Esophagus muscularis mucosa (tissue), 4 donors: ENCODE measurements around the gene STAT5B. TPM values are rescaled to one million over a fixed set of nuclear protein-coding genes. Genes with fewer than 3 reads are reported as not detected.

ENCODE experiments used
- DNase-seq: peaks from one replicate; pipeline ENCODE4 v3.0.0-alpha.2; 2017; ENCODE audit errors: extremely low spot score
- H3K27ac ChIP-seq, 4 donors: fragments of 200-600 bp; sonication (generic); replicated peaks in 1 of 4; 1 replicate in 3 of 4; 2 replicates in 1 of 4; pipeline ENCODE4 v1.5.1; 2016 to 2019; ENCODE audit warnings: mild to moderate bottlenecking in 1 of 4
- H3K27me3 ChIP-seq, 4 donors: fragments of 200-600 bp; sonication (generic); one replicate each; pipeline versions ENCODE4 v1.5.1 to v1.6.0; 2016 to 2019
- H3K36me3 ChIP-seq, 4 donors: fragments of 200-600 bp; sonication (generic); one replicate each; pipeline ENCODE4 v1.5.1; 2016 to 2019
- H3K4me1 ChIP-seq, 4 donors: fragments of 200-600 bp; sonication (generic); one replicate each; pipeline ENCODE4 v1.5.1; 2016 to 2019
- H3K4me3 ChIP-seq, 4 donors: fragments of 200-600 bp; sonication (generic); 1 replicate in 2 of 4; 2 replicates in 2 of 4; pipeline ENCODE4 v1.5.1; 2016 to 2019; ENCODE audit warnings: mild to moderate bottlenecking in 4 of 4, moderate library complexity in 1 of 4
- H3K9me3 ChIP-seq, 4 donors: fragments of 200-600 bp; sonication (generic); 1 replicate in 3 of 4; 2 replicates in 1 of 4; pipeline ENCODE4 v1.5.1; 2016 to 2019
- EP300 ChIP-seq: sonication (generic); formaldehyde crosslinking; IDR thresholded peaks from one replicate; pipeline ENCODE4 v1.6.1; 2017; ENCODE audit warnings: antibody characterized with exemption
- POLR2A ChIP-seq: fragments of 450-650 bp; IDR thresholded peaks from one replicate; pipeline ENCODE4 v1.6.1; 2017; ENCODE audit warnings: antibody characterized with exemption, moderate library complexity, mild to moderate bottlenecking, low read depth
- POLR2AphosphoS5 ChIP-seq, 2 donors: sonication (generic); formaldehyde crosslinking; IDR thresholded peaks; one replicate each; pipeline ENCODE4 v1.6.1; 2017; ENCODE audit warnings: antibody characterized with exemption in 2 of 2
- WGBS: methylation state at CpG from one replicate; pipeline ENCODE4 v1.1.5; 2018; 5-methylcytosine and 5-hydroxymethylcytosine counted together
- intact Hi-C: fragments of 100-400 bp; cut with DNase I; formaldehyde crosslinking; loops from one replicate; pipeline ENCODE4 v1.15.1; 2023
- total RNA-seq, 4 donors: library from RNA; depleted of rRNA; stranded (reverse); fragments of >200 nt; gene quantifications; one replicate each; pipeline versions ENCODE4 v1.1.0 to v1.2.1, GENCODE V29; 2016
- TF ChIP-seq, protein P1 (sequence below), 3 experiments: fragments of 200-600 bp in 2 of 3; fragments of 450-650 bp in 1 of 3; sonication (generic) in 2 of 3; IDR thresholded peaks; one replicate each; pipeline ENCODE4 v1.5.1; 2017 to 2019; ENCODE audit warnings: antibody characterized with exemption in 3 of 3, mild to moderate bottlenecking in 2 of 3, moderate library complexity in 1 of 3

Gene STAT5B
- total RNA-seq, 4 donors from 2014 or later: 75.0 to 93.4 (median 85.2) TPM

DNA sequence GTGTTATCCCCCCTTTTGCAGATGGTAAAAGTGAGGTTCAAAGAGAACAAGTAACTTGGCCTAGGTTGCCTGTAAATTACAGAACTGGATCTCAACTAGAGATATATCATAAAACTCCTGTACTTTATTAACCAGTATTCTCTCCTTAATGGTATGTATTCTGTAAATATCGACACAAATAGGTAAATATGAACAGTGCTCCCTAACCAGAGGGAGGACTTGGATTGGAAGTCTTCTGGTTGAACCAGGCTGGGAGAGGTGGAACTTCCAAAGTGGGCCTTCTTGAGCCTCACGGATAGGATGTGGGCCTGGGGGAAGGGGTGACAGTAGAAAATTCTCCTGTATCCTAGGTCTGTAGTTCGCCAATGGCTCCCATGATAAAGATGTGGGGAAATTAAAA lies 19.8 kb upstream of the STAT5B start:
- Histone ChIP-seq H3K36me3 (peaks cover 29 to 90% (median 66%) of the 10 kb centered on the region in 4 donors), H3K4me1 (peaks cover 0 to 13% (median 9%) of the 10 kb centered on the region in 4 donors), H3K9me3 (no peaks in the 10 kb centered on the region), H3K27ac (no peak overlapping the region), H3K27me3 (no peaks in the 10 kb centered on the region), H3K4me3 (no peak overlapping the region)
- TF ChIP-seq POLR2AphosphoS5 (IDR thresholded peaks at IDR 0.05) (no peak), POLR2A (no peak), EP300 (no peak)
- TF ChIP-seq, protein P1, sequence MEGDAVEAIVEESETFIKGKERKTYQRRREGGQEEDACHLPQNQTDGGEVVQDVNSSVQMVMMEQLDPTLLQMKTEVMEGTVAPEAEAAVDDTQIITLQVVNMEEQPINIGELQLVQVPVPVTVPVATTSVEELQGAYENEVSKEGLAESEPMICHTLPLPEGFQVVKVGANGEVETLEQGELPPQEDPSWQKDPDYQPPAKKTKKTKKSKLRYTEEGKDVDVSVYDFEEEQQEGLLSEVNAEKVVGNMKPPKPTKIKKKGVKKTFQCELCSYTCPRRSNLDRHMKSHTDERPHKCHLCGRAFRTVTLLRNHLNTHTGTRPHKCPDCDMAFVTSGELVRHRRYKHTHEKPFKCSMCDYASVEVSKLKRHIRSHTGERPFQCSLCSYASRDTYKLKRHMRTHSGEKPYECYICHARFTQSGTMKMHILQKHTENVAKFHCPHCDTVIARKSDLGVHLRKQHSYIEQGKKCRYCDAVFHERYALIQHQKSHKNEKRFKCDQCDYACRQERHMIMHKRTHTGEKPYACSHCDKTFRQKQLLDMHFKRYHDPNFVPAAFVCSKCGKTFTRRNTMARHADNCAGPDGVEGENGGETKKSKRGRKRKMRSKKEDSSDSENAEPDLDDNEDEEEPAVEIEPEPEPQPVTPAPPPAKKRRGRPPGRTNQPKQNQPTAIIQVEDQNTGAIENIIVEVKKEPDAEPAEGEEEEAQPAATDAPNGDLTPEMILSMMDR (IDR thresholded peaks at IDR 0.05): no peak
- no peak for DNase-seq
- WGBS: 98% methylated on average over 3 of the region's 3 CpGs
- intact Hi-C loops: loop anchor here (10.0 kb wide), 1 partner anchor 101 kb away; the partner anchor contains the start of gene GHDC

DNA sequence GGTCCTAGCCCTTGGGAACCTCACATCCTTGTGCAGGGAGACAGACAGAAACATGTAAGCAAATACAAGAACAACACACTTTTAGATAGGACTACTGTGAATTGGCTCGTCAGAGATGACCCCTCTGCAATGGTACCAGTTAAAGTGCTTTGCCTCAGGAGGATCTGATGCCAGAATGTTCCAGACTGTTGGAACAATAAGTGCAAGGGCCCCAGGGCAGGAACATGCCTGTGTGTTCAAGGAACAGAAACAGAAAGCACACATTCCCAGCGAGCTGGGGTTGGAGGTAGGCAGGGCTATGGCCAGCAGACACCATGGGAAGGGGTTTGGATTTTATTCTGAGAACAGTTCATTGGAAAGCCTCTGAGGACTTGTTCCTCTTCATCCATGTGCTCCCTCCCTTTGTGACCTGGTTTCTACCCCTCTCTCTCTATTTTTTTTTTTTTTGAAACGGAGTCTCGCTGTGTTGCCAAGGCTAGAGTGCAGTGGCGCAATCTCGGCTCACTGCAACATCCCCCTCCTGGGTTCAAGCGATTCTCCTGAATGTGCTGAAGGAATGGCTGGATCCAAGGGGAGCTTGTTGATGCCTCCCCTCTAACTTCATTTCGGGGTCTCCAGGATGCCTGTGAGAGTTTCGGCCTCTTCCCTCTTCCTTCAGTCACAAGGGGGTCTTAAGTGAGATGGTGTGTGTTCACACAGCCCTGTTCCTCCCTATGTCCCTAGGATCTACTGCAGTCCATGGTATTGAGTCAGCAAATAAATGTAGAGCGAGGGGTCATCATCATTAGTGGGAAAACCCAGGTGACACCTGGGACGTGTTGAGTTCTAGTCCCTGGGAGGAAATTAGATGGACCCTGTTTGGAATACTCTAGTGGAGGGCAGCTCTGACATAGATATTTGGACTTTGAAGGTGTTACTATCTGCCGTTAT lies 18.5 kb upstream of the STAT5B start:
- Histone ChIP-seq H3K27ac (no peak overlapping the region), H3K9me3 (no peaks in the 10 kb centered on the region), H3K4me1 (peaks cover 4 to 23% (median 22%) of the 10 kb centered on the region in 4 donors), H3K27me3 (no peaks in the 10 kb centered on the region), H3K36me3 (peaks cover 26 to 81% (median 60%) of the 10 kb centered on the region in 4 donors), H3K4me3 (no peak overlapping the region)
- DNase-seq: no peak
- intact Hi-C loops: loop anchor here (10.0 kb wide), 1 partner anchor 100 kb away; the partner anchor contains the start of gene GHDC
- TF ChIP-seq POLR2AphosphoS5 (IDR thresholded peaks at IDR 0.05) (no peak), EP300 (no peak), POLR2A (no peak)
- TF ChIP-seq, protein P1 (IDR thresholded peaks at IDR 0.05): no peak
- 85% methylated on average over 12 of the region's 12 CpGs for WGBS

DNA sequence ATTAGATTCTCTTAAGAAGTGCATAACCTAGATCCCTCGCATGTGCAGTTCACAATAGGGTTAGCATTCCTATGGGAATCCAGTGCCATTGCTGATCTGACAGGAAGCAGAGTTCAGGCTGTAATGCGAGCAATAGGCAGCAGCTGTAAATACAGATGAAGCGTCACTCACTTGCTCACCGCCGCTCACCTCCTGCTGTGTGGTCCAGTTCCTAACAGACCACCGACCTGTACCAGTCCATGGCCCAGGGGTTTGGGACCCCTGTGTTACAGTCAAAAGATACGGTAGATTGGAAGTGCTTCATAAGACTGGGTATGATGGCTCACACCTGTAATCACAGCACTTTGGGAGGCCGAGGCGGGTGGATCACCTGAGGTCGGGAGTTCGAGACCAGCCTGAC lies 14.9 kb upstream of the STAT5B start:
- intact Hi-C loops: loop anchor here (10.0 kb wide), 1 partner anchor 96 kb away; the partner anchor contains the start of gene GHDC
- DNase-seq: no peak
- Histone ChIP-seq H3K27ac (peak overlapping the region in 1 of 4 donors; percentile 10), H3K4me3 (no peak overlapping the region), H3K27me3 (no peaks in the 10 kb centered on the region), H3K36me3 (peaks cover 15 to 51% (median 37%) of the 10 kb centered on the region in 4 donors), H3K9me3 (no peaks in the 10 kb centered on the region), H3K4me1 (peaks cover 34 to 57% (median 53%) of the 10 kb centered on the region in 4 donors)
- TF ChIP-seq POLR2A (no peak), EP300 (no peak), POLR2AphosphoS5 (IDR thresholded peaks at IDR 0.05) (no peak)
- TF ChIP-seq, protein P1 (IDR thresholded peaks at IDR 0.05): no peak
- 80% methylated on average over 5 of the region's 11 CpGs for WGBS

DNA sequence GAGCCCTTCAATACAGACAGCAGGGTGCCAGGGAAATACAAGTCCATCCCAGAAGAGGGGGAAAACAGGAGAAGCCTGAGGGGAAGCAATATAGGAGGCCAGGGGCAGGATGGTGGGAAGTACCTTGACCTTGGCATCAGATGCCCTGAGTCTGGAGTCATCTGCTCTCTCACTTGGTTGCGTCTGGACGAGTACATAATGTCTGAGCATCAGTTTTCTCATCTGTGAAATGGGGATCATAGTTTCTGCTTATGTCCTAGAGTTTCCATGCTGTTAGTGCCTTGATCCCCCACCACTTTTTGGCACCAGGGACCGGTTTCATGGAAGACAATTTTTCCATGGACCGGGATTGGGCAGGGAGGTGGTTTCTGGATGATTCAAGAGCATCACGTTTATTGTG lies 14.4 kb upstream of the STAT5B start:
- Histone ChIP-seq H3K27ac (peak overlapping the region in 1 of 4 donors; percentile 36), H3K36me3 (peaks cover 9 to 46% (median 32%) of the 10 kb centered on the region in 4 donors), H3K4me1 (peaks cover 34 to 62% (median 59%) of the 10 kb centered on the region in 4 donors), H3K4me3 (no peak overlapping the region), H3K9me3 (no peaks in the 10 kb centered on the region), H3K27me3 (no peaks in the 10 kb centered on the region)
- intact Hi-C loops: loop anchor here (10.0 kb wide), 1 partner anchor 96 kb away; the partner anchor contains the start of gene GHDC
- no peak for DNase-seq
- WGBS: 76% methylated on average over 5 of the region's 5 CpGs
- TF ChIP-seq POLR2A (no peak), EP300 (no peak), POLR2AphosphoS5 (IDR thresholded peaks at IDR 0.05) (no peak)
- TF ChIP-seq, protein P1 (IDR thresholded peaks at IDR 0.05): no peak
